Uterus (tissue), 2 donors: ENCODE results near the gene SP3.

Experiments used
- CTCF ChIP-seq, 4 experiments: fragments of 200-600 bp in 2 of 4; fragments of 450-650 bp in 2 of 4; sonication (generic) in 2 of 4; IDR thresholded peaks; one replicate each; pipeline ENCODE4 v1.5.1; 2016 to 2019; ENCODE audit warnings: antibody characterized with exemption in 4 of 4, mild to moderate bottlenecking in 2 of 4, moderate library complexity in 1 of 4
- POLR2A ChIP-seq, 2 donors: fragments of 450-650 bp; IDR thresholded peaks; one replicate each; pipeline ENCODE4 v1.6.1; 2016; ENCODE audit warnings: antibody characterized with exemption in 2 of 2, mild to moderate bottlenecking in 1 of 2, moderate library complexity in 1 of 2

- TF ChIP-seq POLR2A (IDR thresholded peaks at IDR 0.05) (no peak), CTCF (IDR thresholded peaks at IDR 0.05) (no peak)
These were observed 84.6 kb downstream of the SP3 start for GRCh38 chr2:173880561-173880960.
